ENCODE results near the gene TOR4A.

The TOR4A gene

DNA sequence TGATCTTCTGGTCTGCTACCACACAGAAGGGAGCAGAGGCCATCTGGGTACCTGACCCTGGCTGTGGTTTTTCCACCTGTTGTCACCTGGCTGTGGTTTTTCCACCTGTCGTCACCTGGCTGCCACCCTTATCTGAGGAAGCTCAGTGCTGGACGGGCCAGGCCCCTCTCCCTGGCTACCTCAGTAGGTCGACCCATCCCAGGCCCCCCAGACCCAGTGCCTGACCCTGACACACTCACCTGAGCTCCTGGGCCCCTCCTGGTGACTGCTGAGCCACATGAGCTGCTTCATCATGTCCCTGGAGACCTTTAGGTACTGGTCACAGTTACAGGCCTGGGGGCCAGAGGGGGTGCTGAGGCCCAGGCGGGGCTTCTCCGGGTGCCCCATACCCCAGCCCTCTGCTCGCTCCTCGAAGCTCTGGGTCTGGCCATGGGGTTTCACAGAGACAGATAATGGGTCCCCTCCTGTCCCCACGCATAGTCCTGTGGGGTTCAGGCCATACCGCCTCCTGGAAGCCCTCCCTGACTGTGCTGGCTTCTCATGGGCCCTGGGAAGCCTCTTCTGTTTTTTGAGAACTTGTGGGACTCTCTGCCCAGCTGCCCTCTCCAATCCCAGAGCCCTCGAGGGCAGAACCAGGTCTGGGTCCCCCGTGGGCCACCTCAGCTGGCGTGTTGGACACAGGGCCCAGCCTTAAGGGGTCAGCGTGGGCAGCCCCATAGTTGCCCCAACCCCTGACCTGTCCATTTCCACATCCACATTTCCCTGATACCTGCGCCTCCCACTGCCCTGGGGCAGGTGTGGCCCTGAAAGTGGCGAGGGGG lies 32.1 kb downstream of the TOR4A start:
- DNase-seq: no peak

DNA sequence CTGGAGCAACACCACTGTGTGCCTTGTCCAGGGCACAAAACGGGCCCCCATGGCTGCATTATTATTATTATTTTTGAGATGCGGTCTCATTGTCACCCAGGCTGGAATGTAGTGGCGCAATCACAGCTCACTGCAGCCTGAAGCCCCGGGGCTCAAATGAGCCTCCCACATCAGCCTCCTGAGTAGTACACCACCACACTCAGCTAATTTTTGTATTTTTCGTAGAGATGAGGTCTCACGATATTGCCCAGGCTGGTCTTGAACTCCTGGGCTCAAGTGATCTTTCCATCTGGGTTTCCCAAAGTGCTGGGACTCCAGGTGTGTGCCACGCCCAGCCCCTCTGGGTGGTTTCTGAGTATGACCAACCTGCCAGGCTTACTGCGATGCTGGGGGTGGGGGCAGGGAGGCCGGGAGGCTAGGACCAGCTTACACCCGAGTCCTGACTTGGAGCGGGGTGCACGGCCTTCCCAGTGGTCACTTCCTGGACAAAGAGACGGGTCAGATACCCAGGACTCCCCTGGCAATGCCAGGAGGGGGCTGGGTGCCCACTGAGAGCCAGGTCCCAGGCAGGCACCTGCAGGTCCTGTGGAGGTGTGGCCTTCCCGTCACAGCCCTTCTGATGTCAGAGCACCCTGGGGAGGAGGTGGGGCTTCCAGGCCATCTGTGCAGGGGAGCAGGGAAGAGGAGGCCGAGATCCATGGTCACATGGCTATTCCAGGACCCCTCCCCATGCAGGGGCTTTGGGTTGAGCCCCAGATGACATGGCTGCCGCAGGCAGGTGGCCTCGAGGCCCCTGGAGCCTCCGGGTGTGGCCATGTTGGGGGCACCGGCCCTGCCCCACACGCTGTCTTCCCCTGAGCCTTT lies 32.9 kb downstream of the TOR4A start:
- DNase-seq: no peak

DNA sequence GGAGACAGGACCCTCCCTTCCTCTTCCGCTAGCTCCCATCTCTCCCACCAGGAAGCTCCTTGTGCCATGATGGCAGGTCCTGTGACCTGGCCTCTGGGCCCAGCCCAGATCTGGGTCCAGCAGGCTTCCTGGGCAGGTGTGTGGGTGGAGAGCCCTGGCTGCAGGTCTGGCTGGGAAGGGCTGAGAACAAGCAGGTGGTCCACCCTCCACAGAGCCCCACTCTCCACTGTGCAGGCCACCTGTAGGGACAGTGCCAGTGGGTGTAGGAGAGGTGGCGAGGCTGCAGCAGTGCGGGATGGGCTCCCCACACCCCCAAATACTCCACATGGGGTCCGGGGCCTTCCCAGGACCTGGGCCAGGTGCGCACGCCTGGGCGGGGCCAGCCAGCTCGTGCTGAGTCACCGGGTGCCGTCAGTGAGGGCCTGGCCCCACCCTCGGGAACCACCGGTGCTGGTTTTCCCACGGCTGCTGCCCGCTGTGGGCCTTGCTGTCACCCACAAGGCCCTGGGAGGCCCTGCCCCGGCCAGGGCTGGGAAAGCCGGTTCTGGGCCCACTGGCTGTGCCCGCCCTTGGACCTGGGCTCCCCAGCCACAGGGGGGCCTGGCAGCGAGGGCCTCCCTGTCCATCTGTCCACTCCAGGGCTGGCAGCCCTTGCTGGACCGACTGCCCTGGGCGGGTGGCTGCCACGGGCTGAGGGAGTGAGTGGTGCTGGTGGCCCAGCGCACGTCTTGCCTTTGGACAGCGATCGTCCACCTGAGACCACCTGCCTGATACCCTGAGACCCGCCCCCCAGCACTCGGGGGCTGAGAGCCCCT lies 33.9 kb downstream of the TOR4A start:
- DNase-seq: no peak

DNA sequence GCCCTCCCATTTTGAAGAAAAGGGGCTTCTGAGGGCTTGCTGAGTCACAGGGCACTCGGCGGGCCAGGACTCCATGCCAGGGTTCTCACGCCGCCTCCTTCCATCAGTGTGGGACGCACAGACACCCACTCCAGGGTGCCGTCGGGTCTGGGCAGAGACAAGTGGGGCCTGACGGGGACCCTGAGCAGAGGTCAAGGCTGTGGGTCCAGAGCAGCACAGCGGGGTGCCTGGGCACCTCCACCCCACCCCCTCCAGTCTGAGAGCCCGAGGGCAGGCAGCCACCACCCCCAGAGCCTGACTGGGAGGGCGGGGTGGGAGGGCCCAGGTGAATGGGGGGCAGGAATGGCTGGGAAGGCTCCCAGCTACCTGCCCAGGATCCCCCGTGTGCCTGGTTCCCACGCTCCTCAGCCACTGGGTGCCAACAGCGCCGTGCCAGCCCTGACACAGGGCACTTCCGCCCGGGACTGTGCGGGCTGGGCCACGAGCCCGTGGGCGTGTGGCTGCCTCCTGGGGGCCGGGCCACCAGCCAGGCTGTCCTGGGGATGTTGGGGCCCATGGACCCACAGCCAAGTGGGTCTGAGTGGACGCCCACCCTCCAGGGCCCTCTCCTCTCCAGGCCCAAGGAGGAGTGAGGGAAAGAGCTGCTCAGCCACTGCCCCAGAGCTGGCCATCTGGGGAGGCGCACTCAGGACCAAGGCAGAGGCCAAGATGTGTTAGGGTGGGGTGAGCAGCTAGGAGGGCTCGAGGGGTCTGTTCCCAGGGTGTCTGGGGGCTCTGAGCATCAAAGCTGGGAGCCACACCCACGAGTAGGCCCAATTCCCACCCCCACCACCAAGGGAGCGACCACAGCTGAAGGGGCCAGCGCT lies 34.7 kb downstream of the TOR4A start:
- DNase-seq: no peak

DNA sequence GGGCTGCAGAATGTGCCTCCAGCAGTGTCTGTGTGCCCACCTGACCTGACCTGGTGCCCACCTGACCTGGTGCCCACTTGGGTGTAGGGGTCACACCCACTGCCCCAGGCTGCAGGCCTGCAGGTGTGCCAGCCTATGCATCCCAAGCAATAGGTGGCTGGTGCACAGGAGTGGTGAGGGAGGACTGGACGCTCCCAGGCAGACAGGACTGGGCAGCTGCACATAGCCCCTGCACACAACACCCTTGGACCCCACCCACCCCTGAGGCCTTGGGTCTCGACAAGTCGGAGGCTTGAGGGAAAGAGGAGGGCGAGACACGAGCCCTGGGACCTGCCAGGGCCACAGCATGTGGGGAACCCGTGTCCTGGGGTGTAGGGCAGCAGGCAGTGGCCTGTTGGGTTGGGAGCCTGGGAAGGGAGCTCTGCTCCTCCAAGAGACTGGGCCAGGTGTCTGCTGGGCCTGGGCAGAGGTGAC lies 35.4 kb downstream of the TOR4A start:
- DNase-seq: no peak

DNA sequence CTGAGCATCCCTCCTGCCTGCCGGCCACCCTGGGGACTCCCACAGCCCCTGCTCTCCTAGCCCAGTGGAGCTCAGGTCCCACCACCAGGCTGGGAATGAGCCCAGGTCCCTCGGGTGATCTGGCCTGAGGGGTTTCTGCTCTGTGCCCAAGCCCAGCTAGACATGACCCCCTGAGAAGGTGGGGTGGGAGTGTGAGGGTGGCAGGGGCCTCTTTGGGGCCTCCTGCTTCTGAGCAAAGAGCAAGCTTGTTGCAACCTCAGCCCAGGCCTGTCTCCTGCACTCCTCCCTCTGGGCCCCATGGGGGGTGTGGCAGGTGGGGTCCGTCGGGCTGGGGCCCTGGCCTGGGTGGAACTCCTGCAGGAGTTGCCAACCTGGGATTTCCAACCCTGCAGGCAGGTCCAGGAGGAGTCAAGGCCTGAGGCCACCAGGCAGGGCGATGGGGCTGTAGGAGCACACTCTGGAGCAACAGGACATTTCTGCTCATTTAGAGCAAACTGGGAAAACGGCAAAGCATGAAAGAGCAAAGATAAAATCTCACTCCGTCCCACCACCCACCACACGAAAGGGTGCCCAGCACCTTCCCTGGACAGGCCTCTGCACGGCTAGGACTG lies 35.9 kb downstream of the TOR4A start:
- DNase-seq: no peak

DNA sequence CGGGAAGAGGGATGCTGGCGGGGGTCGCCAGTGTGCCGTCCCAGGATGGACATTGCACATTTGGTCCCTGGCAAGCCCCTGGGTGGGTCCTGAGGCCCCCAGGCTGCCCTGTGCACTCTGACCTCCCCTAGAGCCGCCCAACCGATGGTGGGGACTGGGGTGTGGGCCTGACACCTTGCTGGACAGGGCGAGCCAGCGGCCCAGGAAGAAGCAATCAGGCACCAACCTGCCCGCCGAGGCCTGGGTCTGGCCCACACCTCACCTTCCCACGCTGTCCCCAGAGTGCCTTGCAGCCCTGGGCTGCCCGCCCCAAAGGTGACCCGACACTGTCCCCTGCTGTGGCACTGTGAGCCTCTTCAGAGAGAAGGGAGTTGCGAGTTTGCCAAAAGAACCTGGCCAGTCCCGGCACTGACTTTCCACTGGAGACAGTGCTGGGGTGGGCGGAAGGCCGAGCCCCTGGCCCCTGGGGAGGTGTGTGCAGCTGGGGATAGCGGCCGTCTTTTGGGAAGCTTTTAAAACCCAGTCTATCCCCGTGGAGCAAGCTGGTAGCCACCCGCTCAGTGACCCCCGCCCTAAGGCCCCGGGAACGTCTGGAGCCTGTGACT lies 36.5 kb downstream of the TOR4A start:
- no peak for DNase-seq

DNA sequence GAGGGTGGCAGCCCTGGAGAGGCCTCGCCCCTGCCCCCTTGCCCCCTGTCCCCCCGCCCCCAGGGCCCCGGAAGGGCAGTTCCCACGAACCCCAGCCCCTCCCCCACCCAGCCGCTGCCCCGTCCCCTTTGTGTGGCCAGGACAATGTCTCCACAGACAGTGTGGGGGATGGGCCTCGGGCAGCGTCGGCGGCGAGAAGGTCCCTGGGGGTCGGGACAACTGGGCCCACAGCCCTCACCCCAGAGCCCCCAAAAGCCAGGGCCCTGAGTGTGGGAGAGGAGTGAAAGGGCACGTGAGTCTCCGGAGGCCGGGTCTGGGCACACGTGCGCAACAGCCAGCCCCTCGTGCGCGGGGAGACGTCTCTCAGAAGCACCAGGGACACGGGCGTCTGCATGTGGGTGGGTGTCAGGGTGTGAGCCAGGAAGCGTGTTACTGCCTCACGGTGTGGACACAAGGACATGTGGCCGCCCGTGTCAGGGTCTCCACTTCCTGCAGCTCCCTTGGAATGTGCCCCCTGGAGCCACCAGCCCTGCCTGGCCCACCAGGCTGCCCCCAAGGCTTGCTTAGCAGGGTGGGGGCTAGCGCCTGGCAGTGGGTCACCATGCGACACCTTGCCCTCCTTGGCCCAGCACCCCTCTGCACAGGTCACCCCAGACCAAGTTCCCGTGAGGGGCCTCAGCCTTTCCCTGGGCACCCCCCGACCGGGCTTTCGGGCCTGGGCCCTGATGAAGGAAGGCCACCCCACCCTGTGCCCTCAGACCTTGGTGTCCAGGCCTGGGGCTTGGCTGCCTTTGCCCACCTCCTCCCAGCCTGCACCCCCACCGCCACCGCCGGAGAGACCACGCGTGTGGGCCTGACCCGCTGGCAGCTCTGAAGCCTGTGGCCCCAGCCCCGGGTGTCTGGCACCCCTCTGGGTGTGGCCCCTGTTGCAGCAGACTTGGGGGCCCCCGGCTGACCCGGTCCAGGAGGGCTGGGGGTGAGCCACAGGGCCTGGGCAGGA lies 37.3 kb downstream of the TOR4A start:
- DNase-seq: no peak

DNA sequence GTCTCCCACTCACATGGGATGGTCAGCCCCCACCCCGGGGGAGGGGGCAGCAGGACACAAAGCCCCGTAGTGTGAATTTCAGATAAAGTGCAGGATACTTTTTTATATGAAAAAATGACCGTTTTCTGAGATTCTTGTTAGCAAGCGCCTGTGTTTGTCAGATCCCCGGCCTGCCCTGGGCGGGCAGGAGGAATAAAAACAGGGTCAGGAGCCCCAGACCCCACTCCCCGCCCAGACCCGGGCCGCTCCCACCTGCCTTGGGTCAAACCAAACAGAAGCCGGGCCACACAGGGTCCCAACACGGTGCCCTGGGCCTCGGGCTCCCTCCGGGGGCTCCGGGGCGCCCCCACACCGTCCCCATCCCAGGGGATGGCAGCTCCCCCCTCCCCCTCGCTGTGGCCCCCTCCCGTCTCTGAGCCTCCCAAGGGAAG lies 38.1 kb downstream of the TOR4A start:
- no peak for DNase-seq

DNA sequence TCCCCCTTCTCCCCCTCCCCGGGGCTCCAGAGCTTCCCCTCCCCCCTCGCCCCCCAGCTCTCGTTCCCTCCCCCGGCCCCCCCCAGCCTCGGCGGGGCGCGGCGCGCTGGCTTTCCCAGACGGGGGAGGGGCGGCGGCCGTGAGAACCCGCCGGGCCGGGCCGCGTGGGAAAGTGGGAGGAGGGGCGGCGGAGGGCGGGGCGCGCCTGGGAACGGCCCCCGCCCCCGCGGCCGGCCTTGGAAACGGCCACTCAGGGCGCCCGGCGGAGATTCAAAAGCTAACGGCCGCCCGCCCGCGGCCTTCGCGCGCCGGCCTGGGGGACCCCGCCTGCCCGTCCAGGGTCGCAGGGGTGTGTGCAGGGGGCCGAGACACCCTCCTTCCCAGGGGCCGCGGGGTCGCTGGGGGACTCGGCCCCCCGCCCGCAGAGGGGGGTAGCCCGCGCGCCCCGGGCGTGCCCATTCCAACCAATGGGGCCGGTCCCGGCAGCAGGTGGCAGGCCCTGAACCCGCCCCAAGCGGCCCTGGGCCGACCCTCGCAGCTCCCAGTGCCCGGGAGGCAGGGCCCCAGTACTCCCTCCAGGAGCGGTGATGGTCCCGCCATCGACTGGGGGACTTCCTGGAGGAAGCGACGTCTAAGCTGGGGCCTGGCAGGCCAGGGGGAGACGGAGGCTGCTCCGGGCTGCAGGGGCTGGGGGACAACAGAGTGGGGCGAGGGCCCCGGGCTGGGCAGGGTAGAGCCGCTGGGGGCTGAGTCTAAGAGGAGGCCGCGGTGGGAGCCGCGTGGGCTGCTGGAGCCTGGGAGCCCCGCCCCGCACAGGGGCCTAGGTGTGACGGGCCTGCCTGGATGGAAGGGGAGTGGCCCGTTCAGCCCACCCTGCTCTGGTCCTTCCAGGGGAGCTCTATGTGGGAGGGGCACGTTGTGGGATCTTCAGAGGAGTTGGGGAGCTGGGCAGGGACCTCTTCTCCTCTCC lies 38.8 kb downstream of the TOR4A start:
- DNase-seq: no peak

DNA sequence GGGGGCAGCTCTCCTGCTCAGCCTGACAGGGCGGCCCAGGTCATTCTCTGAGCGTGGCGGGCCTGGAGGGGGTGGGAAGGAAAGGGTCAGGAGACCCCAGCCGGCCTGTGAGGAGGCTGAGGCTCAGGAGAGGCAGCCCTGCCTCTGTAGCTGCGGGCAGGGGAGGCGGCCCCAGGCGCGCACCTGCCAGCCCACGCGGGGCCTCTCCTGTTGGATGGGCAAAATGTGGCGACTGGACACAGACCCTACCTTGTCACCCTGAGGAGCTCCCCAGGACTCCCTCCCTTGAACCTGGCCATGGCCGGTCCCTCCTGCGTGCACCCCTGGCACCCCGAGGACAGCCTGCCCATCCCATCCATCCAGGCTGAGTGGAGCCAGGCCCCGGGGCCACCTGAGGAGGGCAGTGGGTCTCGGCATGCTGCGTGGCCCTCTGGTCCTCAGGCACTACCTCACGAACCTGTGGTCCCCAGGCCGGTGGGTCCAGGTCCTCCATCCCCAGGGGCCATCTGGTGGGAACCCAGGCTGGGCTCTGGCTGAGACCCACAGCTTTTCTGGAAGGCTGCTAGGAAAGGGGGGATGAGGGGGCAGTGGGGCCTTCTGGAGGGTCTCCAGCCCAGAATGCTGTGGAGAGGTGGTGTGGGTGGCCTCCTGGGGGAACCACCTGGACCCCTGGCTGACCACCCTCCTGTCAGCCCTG lies 39.6 kb downstream of the TOR4A start:
- no peak for DNase-seq

DNA sequence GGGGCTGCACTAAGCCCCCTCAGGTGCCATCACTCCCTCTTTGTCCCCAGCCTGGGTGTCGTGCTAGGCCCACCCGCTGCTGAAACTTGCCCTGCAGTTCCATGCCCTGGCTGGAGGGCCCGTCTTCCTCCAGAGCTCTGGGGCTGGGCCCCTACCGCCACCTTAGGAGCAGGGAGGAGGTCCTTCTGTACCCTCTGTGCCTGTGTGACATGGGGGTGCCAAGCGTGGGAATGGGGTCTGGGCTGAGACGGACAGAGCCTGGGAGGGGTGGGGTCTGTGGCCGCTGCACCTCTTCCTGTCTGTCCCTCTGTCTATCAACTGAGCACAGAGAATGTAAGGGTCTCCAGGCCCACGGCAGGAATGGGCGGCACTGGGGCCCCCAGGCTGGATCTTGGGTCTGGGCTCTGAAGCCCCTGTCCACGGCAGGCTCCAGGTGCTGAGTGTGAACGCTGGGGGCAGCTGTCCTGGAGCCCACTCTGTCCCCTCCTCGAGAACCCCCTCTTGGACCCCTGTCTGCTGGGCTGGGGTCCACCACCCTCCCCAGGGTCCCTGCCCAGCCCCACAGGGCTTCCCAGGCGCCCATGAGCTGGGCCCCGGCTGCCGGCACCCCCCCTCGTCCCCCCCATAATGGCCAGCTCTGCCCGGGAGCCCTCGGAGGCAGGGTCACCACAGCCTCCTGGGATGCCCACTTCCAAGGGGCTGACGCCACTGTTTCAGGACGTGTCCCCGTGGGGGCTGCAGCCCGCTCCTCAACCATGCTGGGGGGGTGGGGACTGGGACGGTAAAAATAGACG lies 40.4 kb downstream of the TOR4A start:
- no peak for DNase-seq

DNA sequence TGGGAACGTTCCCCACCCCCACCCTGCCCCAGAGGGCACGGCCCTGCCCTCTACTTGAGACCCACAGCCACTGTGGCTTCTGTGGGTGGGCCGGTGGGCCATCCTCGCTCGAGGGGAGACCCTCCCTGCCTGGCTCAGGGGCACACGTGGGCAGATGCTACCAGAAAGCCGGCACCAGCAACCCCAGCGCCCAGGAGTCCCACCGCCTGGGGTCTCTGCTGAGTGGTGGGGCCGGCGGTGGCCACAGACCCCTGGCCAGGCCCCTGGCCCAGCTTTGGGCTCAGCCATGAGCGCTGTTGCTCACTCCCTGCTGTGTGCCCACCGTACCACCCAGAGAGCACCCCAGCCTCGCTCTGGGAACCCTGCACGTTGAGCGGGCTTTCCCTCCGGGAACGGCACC lies 41.1 kb downstream of the TOR4A start:
- DNase-seq: no peak

DNA sequence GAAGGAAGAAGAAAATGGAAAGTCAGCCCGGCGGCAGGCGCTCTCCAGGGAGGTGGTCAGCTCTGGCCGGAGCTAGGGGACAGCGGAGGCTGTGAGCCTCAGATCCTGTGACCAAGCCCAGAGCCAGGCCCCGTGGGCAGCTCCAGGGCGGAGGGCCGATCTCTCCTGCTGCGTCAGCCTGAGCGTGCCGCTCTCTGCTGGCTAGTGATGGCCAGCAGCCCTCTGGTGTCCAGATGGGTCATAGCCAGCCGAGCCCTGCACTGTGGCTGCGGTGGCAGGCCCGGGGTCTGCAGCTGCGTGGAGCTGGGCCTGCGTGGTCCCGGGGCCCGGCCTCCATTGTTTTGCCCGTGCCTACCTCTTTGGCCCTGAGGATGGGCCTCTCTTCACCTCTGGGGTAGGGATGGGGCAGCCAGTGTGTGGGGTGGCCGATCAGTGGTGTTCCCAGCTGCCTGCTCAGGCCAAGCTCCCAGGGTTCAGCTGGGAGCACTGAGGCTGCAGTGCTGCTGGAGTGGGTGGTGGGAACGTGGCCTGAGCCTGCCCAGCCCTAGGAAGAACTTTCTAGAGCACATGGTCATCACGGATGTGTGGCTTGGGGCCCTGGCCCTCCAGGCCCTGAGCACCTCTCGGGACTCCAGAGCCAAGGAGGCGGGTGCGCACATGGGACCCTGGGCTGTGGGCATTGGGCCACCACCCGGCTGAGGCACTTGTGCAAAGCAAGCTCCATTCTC lies 41.6 kb downstream of the TOR4A start:
- no peak for DNase-seq

DNA sequence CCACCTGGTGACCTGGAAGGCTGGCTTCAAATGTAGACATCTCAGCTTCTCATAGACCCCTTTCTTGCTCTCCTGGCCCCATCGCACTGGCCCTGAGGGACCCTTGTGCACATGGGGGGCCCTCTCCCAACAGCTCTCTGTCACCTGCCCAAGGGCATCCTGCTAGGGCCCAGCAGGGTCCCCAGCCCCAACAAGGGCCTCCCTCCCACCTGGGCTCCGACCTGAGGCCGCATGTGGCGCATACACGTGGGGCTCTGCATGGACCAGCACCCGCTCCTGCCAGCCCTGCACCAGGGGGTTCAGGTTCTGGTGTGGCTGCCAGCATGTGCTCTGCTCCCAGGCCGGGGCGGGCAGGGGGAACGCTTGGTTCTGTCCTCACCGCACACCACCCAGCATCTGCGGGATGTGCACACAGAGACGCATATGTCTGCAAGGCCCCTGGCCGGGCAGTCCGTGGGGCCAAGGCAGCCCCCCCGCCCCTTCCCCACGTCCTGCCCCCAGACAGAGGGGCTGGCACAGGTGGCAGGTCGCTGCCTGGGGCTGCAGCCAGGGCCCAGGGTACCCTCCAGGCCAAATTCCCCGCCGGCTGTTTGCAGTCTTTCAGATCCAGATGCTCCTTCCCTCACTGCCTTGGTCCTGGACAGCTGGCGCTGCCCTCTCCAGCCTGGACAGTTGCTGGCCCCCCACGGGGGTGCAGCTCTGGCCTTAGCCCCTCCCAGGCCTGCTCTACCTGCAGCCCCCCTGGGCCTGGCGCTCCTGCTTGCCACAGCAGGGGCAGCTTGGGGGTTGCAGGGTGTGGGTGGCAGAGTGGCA lies 42.4 kb downstream of the TOR4A start:
- DNase-seq: no peak

Data from amniotic stem cell (primary cell).